Progenitor cell of endocrine pancreas (in vitro differentiated cells): Measurements from ENCODE around the gene ITPKC. TPM values are rescaled to one million over a fixed set of nuclear protein-coding genes. Genes with fewer than 3 reads are reported as not detected.
A peak's percentile ranks its signal among the peaks of the same experiment; 100 is the strongest.

Experiments used
- DNase-seq: peaks from one replicate; pipeline ENCODE4 v3.0.0; 2021; ENCODE audit warnings: low spot score; ENCODE audit not compliant: unreplicated experiment
- H3K27ac Mint-ChIP-seq: 2 replicates; pipeline ENCODE4 v1.8.0; 2021; ENCODE audit warnings: mild to moderate bottlenecking, moderate library complexity, mixed read lengths
- H3K27me3 Mint-ChIP-seq: 2 replicates; pipeline ENCODE4 v1.8.0; 2021; ENCODE audit warnings: mixed read lengths
- H3K36me3 Mint-ChIP-seq: 2 replicates; pipeline ENCODE4 v1.8.0; 2022; ENCODE audit warnings: mixed read lengths; ENCODE audit not compliant: insufficient read depth
- H3K4me1 Mint-ChIP-seq: 2 replicates; pipeline ENCODE4 v1.8.0; 2021; ENCODE audit warnings: low read depth, mixed read lengths
- H3K4me3 Mint-ChIP-seq: 2 replicates; pipeline ENCODE4 v1.8.0; 2021; ENCODE audit warnings: low read depth, mild to moderate bottlenecking, moderate library complexity, mixed read lengths
- H3K9me3 Mint-ChIP-seq: 2 replicates; pipeline ENCODE4 v1.8.0; 2021; ENCODE audit warnings: low read depth, mixed read lengths
- CTCF ChIP-seq: fragments of 200-600 bp; sonication (generic); IDR thresholded peaks from one replicate; pipeline ENCODE4 v1.5.0; 2021; ENCODE audit warnings: antibody characterized with exemption, mild to moderate bottlenecking; ENCODE audit not compliant: unreplicated experiment
- total RNA-seq: library from RNA; stranded (reverse); gene quantifications from 2 replicates; pipeline ENCODE4 v1.2.1, GENCODE V29; 2021

The ITPKC gene
- total RNA-seq, 1 donor from 2014 or later = 20.1 TPM

GRCh38 chr19:40672573-40673299 lies 44.2 kb upstream of the ITPKC start:
- Mint-ChIP-seq H3K27ac (no peak overlapping the region), H3K4me1 (no peaks in the 10 kb centered on the region), H3K4me3 (no peak overlapping the region), H3K27me3 (no peaks in the 10 kb centered on the region), H3K9me3 (no peaks in the 10 kb centered on the region), H3K36me3 (peaks cover 16% of the 10 kb centered on the region)
- no peak for TF ChIP-seq CTCF
- DNase-seq = no peak

GRCh38 chr19:40673397-40673796 lies 43.5 kb upstream of the ITPKC start:
- no peaks in the 10 kb centered on the region for H3K4me1 Mint-ChIP-seq
- peaks cover 17% of the 10 kb centered on the region for H3K36me3 Mint-ChIP-seq
- no peaks in the 10 kb centered on the region for H3K9me3 Mint-ChIP-seq
- no peak for TF ChIP-seq CTCF
- DNase-seq = no peak
- H3K4me3 Mint-ChIP-seq = no peak overlapping the region
- H3K27me3 Mint-ChIP-seq = no peaks in the 10 kb centered on the region
- no peak overlapping the region for H3K27ac Mint-ChIP-seq

DNA sequence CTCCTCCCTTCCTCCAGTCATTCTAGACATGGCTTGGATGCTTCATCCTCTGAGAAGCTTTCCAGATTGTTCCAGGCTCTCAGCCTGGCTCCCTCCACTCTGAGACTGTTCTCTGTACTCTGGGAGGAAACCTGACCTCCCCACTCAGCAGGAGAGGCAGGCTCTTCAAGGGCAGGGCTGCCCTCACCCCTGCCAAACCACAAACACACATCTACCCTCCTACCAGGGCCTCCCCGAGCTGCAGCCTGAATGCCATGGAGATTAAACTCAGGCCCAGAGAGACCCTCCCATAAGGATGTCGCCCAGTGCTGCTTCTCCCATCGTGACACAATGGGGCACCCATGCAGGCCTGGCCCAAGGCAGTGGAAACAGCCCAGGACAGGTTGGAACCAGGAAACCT lies 42.6 kb upstream of the ITPKC start:
- Mint-ChIP-seq H3K4me1 (no peaks in the 10 kb centered on the region), H3K27me3 (no peaks in the 10 kb centered on the region), H3K9me3 (no peaks in the 10 kb centered on the region), H3K27ac (no peak overlapping the region), H3K4me3 (no peak overlapping the region), H3K36me3 (peaks cover 14% of the 10 kb centered on the region)
- DNase-seq = no peak
- no peak for TF ChIP-seq CTCF

DNA sequence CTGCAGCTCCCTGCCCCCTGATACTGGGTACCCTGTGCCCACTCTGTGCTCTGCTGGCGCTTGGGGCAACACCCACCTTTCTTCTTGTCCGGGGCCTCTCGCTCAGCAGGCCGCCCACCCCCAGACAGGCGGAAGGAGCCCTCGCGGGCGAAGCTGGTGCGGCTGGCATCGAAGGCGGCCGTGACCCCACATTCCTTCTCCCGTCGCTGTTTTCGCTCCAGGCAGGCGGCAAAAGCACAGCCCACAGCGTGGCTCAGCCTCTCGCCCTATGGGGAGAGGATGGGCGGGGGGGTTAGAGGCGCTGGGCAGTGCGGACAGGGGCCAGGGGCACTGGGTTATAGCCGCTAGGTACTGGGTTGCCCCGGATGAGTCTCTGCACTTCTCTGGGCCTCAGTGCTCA lies 39.8 kb upstream of the ITPKC start:
- no peak for DNase-seq
- Mint-ChIP-seq H3K4me1 (no peaks in the 10 kb centered on the region), H3K27ac (no peak overlapping the region), H3K36me3 (peaks cover 7% of the 10 kb centered on the region), H3K27me3 (no peaks in the 10 kb centered on the region), H3K4me3 (no peak overlapping the region), H3K9me3 (no peaks in the 10 kb centered on the region)
- no peak for TF ChIP-seq CTCF

GRCh38 chr19:40681039-40681438 lies 35.9 kb upstream of the ITPKC start:
- peaks cover 15% of the 10 kb centered on the region for H3K36me3 Mint-ChIP-seq
- no peak for DNase-seq
- no peaks in the 10 kb centered on the region for H3K9me3 Mint-ChIP-seq
- H3K4me1 Mint-ChIP-seq = no peaks in the 10 kb centered on the region
- no peaks in the 10 kb centered on the region for H3K27me3 Mint-ChIP-seq
- no peak for TF ChIP-seq CTCF
- peak overlapping the region; percentile 71 for H3K27ac Mint-ChIP-seq
- H3K4me3 Mint-ChIP-seq = no peak overlapping the region
